Loucy (cell line): ENCODE measurements around the gene KISS1.

ENCODE experiments used
- H2AFZ ChIP-seq: fragments of 200-600 bp; sonication (generic); 2 replicates; pipeline ENCODE4 v1.6.0; 2016; ENCODE audit warnings: antibody characterized with exemption, mild to moderate bottlenecking, low read length, moderate library complexity
- H3F3A ChIP-seq: fragments of 200-600 bp; 2 replicates; pipeline ENCODE4 v1.6.0; 2016; ENCODE audit warnings: antibody characterized with exemption, low read depth, mild to moderate bottlenecking
- H3K27me3 ChIP-seq: fragments of 200-600 bp; sonication (generic); 2 replicates; pipeline ENCODE4 v1.6.1; 2014; ENCODE audit warnings: low read length, mild to moderate bottlenecking; ENCODE audit not compliant: insufficient read depth, poor library complexity, severe bottlenecking
- H3K36me3 ChIP-seq: fragments of 200-600 bp; sonication (generic); 2 replicates; pipeline ENCODE4 v1.6.1; 2016; ENCODE audit warnings: low read length; ENCODE audit not compliant: insufficient read depth
- H3K4me1 ChIP-seq: fragments of 200-600 bp; sonication (generic); 2 replicates; pipeline ENCODE4 v1.5.1; 2014; ENCODE audit warnings: low read length, mild to moderate bottlenecking; ENCODE audit not compliant: insufficient read depth, poor library complexity, severe bottlenecking
- H3K4me2 ChIP-seq: fragments of 200-600 bp; sonication (generic); 2 replicates; pipeline ENCODE4 v1.6.0; 2014; ENCODE audit warnings: antibody characterized with exemption, low read length, low read depth, mild to moderate bottlenecking; ENCODE audit not compliant: poor library complexity, severe bottlenecking
- H3K4me3 ChIP-seq: fragments of 200-600 bp; sonication (generic); 2 replicates; pipeline ENCODE4 v1.5.1; 2014; ENCODE audit warnings: low read length, mild to moderate bottlenecking, mixed read lengths; ENCODE audit not compliant: poor library complexity, severe bottlenecking
- H3K79me2 ChIP-seq: fragments of 200-600 bp; sonication (generic); 2 replicates; pipeline ENCODE4 v1.6.1; 2014; ENCODE audit warnings: low read length; ENCODE audit not compliant: insufficient read depth
- H3K9ac ChIP-seq: fragments of 200-600 bp; sonication (generic); 2 replicates; pipeline ENCODE4 v1.6.0; 2014; ENCODE audit warnings: mild to moderate bottlenecking, low read depth, low read length, moderate library complexity; ENCODE audit not compliant: poor library complexity, severe bottlenecking
- H3K9me2 ChIP-seq: fragments of 200-600 bp; sonication (generic); replicated peaks from 2 replicates; pipeline ENCODE4 v1.6.1; 2016; ENCODE audit warnings: low read depth, low read length, mixed read lengths
- H3K9me3 ChIP-seq: fragments of 200-600 bp; sonication (generic); 2 replicates; pipeline ENCODE4 v1.6.1; 2014; ENCODE audit warnings: mild to moderate bottlenecking, antibody characterized with exemption, low read length, low read depth; ENCODE audit not compliant: insufficient read depth
- H4K20me1 ChIP-seq: fragments of 200-600 bp; sonication (generic); 2 replicates; pipeline ENCODE4 v1.6.0; 2014; ENCODE audit warnings: antibody characterized with exemption, low read length, mild to moderate bottlenecking; ENCODE audit not compliant: insufficient read depth, poor library complexity, severe bottlenecking
- CTCF ChIP-seq: fragments of 200-600 bp; sonication (generic); conservative IDR thresholded peaks from 2 replicates; pipeline ENCODE4 v1.5.1; 2014; ENCODE audit warnings: mild to moderate bottlenecking, antibody characterized with exemption, low read length
- EZH2phosphoT487 ChIP-seq: fragments of 200-600 bp; IDR thresholded peaks from 2 replicates; pipeline ENCODE4 v1.6.1; 2018; ENCODE audit warnings: antibody characterized with exemption, mild to moderate bottlenecking, moderate library complexity, borderline replicate concordance

KISS1 gene

GRCh38 chr1:204143276-204144041 lies 52.8 kb downstream of the KISS1 start:
- Histone ChIP-seq H3K4me1 (no peaks in the 10 kb centered on the region), H3K9me2 (no peaks in the 10 kb centered on the region), H3K9me3 (no peaks in the 10 kb centered on the region), H3K79me2 (no peaks in the 10 kb centered on the region), H4K20me1 (no peaks in the 10 kb centered on the region), H3F3A (no peaks in the 10 kb centered on the region), H3K27me3 (no peaks in the 10 kb centered on the region), H3K9ac (no peak overlapping the region), H3K4me3 (no peak overlapping the region), H3K4me2 (no peak overlapping the region), H3K36me3 (no peaks in the 10 kb centered on the region), H2AFZ (no peak overlapping the region)
- no peak for TF ChIP-seq EZH2phosphoT487
- no peak for TF ChIP-seq CTCF

- Histone ChIP-seq H3K4me1 (no peaks in the 10 kb centered on the region), H3K27me3 (no peaks in the 10 kb centered on the region), H3K9ac (no peak overlapping the region), H3K4me2 (no peak overlapping the region), H2AFZ (no peak overlapping the region), H3K36me3 (no peaks in the 10 kb centered on the region), H3K79me2 (no peaks in the 10 kb centered on the region), H3K4me3 (no peak overlapping the region), H3F3A (no peaks in the 10 kb centered on the region), H3K9me2 (no peaks in the 10 kb centered on the region), H4K20me1 (no peaks in the 10 kb centered on the region), H3K9me3 (no peaks in the 10 kb centered on the region)
- TF ChIP-seq CTCF, result no peak
- no peak for TF ChIP-seq EZH2phosphoT487
These were observed 54.0 kb downstream of the KISS1 start for GRCh38 chr1:204142032-204142974.

DNA sequence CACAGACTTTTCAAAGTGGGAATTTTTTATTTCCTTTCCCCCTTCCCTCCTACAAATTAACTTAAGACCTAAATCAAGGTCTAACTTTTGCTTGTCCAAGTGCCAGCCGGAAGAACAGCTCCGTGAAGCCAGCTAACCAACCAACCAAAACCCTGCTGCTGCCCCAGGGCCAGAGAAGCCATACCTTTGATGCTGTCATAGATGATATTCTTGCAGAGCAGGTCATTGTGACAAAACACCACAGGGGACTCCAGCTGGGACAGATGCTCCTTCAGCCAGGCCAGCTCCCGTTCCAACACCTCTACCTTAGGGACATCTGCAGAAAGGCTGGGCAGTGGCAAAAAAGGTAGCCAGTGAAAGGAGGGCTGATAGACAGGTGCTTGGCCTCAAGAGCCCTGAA lies 55.2 kb downstream of the KISS1 start:
- H3K9me2 ChIP-seq, result no peaks in the 10 kb centered on the region
- H3K9ac ChIP-seq, result no peak overlapping the region
- H3K9me3 ChIP-seq, result no peaks in the 10 kb centered on the region
- no peaks in the 10 kb centered on the region for H3K4me1 ChIP-seq
- no peak for TF ChIP-seq CTCF
- no peak for TF ChIP-seq EZH2phosphoT487
- no peaks in the 10 kb centered on the region for H3K79me2 ChIP-seq
- H2AFZ ChIP-seq, result no peak overlapping the region
- H3K36me3 ChIP-seq, result no peaks in the 10 kb centered on the region
- no peaks in the 10 kb centered on the region for H4K20me1 ChIP-seq
- H3K27me3 ChIP-seq, result no peaks in the 10 kb centered on the region
- no peak overlapping the region for H3K4me3 ChIP-seq
- H3F3A ChIP-seq, result no peaks in the 10 kb centered on the region
- no peak overlapping the region for H3K4me2 ChIP-seq
